Measurements from ENCODE around the gene MNAT1.

- TF ChIP-seq CTCF (conservative IDR thresholded peaks at IDR 0.05 in 1 of 2, IDR thresholded peaks at IDR 0.05 in 1 of 2; ENCODE audit: extremely low read depth in 1 of 2, insufficient read depth in 1 of 2, low read depth in 1 of 2, low read length in 2 of 2), result no peak
- no peak for TF ChIP-seq EZH2 (IDR thresholded peaks at IDR 0.05; ENCODE audit: borderline replicate concordance, low read length)
Measured at GRCh38 chr14:60789656-60790055, 55.1 kb downstream of the MNAT1 start.

Measured in mammary epithelial cell (primary cell).